ENCODE measurements around the gene EPS8. TPM values are rescaled to one million over a fixed set of nuclear protein-coding genes. Genes with fewer than 3 reads are reported as not detected.
A peak's percentile ranks its signal among the peaks of the same experiment; 100 is the strongest.

Gene EPS8
- total and polyA plus RNA-seq, 7 donors, result 47.7 to 132 (median 108) TPM

- H3K27ac ChIP-seq, result no peak overlapping the region
- H3K27me3 ChIP-seq, result no peaks in the 10 kb centered on the region
- H3K4me1 ChIP-seq, result peaks cover 0 to 67% (median 56%) of the 10 kb centered on the region in 4 donors
- no peaks in the 10 kb centered on the region for H3K36me3 ChIP-seq
- no peaks in the 10 kb centered on the region for H3K9me3 ChIP-seq
- intact Hi-C loops (cut with DNase I), result no loop called here
- 71% methylated on average over 2 of the region's 2 CpGs for WGBS, 2 donors
- no peak overlapping the region for H3K4me3 ChIP-seq
- no peak for DNase-seq
- TF ChIP-seq EP300 (IDR thresholded peaks at IDR 0.05), result no peak
- TF ChIP-seq POLR2A (IDR thresholded peaks at IDR 0.05), result no peak
- TF ChIP-seq CTCF (IDR thresholded peaks at IDR 0.05), result no peak
- no peak for TF ChIP-seq POLR2AphosphoS5 (IDR thresholded peaks at IDR 0.05)
Observed at GRCh38 chr12:15716581-15716980, 72.6 kb downstream of the EPS8 start.

GRCh38 chr12:15714256-15714655, 74.9 kb downstream of the EPS8 start:
- H3K4me3 ChIP-seq, result no peak overlapping the region
- H3K36me3 ChIP-seq, result no peaks in the 10 kb centered on the region
- peaks cover 0 to 45% (median 39%) of the 10 kb centered on the region in 4 donors for H3K4me1 ChIP-seq
- H3K27ac ChIP-seq, result no peak overlapping the region
- TF ChIP-seq EP300 (IDR thresholded peaks at IDR 0.05) (no peak), CTCF (IDR thresholded peaks at IDR 0.05) (no peak), POLR2AphosphoS5 (IDR thresholded peaks at IDR 0.05) (no peak), POLR2A (IDR thresholded peaks at IDR 0.05) (no peak)
- intact Hi-C loops (cut with DNase I), result no loop called here
- WGBS, 2 donors, result 55 to 84% methylated on average over 2 of the region's 2 CpGs
- H3K9me3 ChIP-seq, result no peaks in the 10 kb centered on the region
- no peak for DNase-seq
- no peaks in the 10 kb centered on the region for H3K27me3 ChIP-seq

GRCh38 chr12:15712823-15713660, 76.1 kb downstream of the EPS8 start:
- peaks cover 0 to 33% (median 29%) of the 10 kb centered on the region in 4 donors for H3K4me1 ChIP-seq

GRCh38 chr12:15712160-15712559, 77.0 kb downstream of the EPS8 start:
- Histone ChIP-seq H3K9me3 (no peaks in the 10 kb centered on the region), H3K4me3 (no peak overlapping the region), H3K27ac (peak overlapping the region in 2 of 4 donors; percentile 17 to 27), H3K36me3 (no peaks in the 10 kb centered on the region), H3K4me1 (peaks cover 0 to 28% (median 26%) of the 10 kb centered on the region in 4 donors), H3K27me3 (no peaks in the 10 kb centered on the region)
- TF ChIP-seq CTCF (IDR thresholded peaks at IDR 0.05) (no peak), POLR2A (IDR thresholded peaks at IDR 0.05) (no peak), POLR2AphosphoS5 (IDR thresholded peaks at IDR 0.05) (no peak), EP300 (IDR thresholded peaks at IDR 0.05) (no peak)
- intact Hi-C loops (cut with DNase I), result no loop called here
- 14 to 65% methylated on average over 1 of the region's 1 CpG for WGBS, 2 donors
- DNase-seq, result no peak

More at GRCh38 chr12:15712823-15713660, 76.1 kb downstream of the EPS8 start:
- Histone ChIP-seq H3K4me3 (no peak overlapping the region), H3K27me3 (no peaks in the 10 kb centered on the region), H3K27ac (peak overlapping the region in 2 of 4 donors; percentile 27 to 36), H3K9me3 (no peaks in the 10 kb centered on the region), H3K36me3 (no peaks in the 10 kb centered on the region)
- TF ChIP-seq CTCF (IDR thresholded peaks at IDR 0.05) (no peak), POLR2AphosphoS5 (IDR thresholded peaks at IDR 0.05) (peak in 3 of 4 donors; percentile 6 to 24 (median 23))
- intact Hi-C loops (cut with DNase I), result no loop called here
- WGBS, 2 donors, result 11 to 56% methylated on average over 8 of the region's 8 CpGs
- DNase-seq, result peak; percentile 61

Measured in sigmoid colon (tissue), 7 donors.